ENCODE results near the gene DAPK1.

DNA sequence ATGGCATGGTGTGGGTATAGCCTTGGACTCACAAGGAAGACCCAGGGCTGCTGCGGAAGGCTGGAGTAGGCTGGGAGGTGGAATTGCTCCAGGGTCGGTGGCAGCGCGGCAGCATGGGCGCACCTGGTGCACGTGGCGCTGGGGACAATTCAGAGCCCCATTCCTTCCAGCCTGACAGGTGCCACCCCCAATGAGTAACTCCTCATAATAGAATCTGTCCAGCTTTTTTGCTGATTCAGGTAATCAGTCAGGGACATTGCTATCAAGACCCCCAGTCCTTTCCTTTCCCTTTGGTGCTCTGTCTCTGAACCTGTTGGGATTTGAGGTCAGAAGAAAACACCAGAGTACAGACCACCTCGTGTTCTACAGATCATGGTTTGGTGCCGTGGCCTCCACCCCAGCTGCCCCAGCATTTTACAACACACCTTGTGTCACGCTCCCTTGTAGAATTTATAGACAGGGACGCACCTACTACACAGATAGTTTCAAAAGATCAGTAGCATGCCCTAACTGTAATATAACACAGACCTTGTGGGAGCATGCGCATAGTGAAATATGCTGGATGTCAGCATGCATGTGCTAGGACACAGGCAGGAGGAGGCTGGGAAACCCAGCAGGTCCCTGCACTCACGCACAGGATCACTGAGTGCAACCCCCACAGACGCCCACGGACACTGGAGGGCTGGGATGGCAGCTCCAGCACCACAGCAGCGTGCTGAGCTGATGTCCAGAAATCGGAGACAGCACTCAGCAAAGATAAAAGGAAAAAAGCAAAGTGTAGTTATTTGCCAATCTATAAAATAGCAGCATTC is 180.3 kb downstream of the DAPK1 start:
- TF ChIP-seq, protein P1, sequence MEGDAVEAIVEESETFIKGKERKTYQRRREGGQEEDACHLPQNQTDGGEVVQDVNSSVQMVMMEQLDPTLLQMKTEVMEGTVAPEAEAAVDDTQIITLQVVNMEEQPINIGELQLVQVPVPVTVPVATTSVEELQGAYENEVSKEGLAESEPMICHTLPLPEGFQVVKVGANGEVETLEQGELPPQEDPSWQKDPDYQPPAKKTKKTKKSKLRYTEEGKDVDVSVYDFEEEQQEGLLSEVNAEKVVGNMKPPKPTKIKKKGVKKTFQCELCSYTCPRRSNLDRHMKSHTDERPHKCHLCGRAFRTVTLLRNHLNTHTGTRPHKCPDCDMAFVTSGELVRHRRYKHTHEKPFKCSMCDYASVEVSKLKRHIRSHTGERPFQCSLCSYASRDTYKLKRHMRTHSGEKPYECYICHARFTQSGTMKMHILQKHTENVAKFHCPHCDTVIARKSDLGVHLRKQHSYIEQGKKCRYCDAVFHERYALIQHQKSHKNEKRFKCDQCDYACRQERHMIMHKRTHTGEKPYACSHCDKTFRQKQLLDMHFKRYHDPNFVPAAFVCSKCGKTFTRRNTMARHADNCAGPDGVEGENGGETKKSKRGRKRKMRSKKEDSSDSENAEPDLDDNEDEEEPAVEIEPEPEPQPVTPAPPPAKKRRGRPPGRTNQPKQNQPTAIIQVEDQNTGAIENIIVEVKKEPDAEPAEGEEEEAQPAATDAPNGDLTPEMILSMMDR (IDR thresholded peaks at IDR 0.05; ENCODE audit: low read depth, low read length, poor library complexity, severe bottlenecking), result no peak
- no peak for TF ChIP-seq EZH2phosphoT487 (IDR thresholded peaks at IDR 0.05; ENCODE audit: borderline replicate concordance, low read length)
